Measurements from ENCODE around the gene PITPNC1. TPM values are rescaled to one million over a fixed set of nuclear protein-coding genes. Genes with fewer than 3 reads are reported as not detected.
"Not testable (repeated sequence)": the region's sequence is repeated elsewhere in the genome, so short reads cannot be mapped to it uniquely, and the experiment has no call there.

The PITPNC1 gene
- total RNA-seq, 1 experiment from 2014 or later: 6.3 TPM

- in situ Hi-C loops (cut with HindIII; ENCODE audit: low pct_unique_long_range_greater_than_20kb, low sequenced_read_pairs): no loop called here
These were observed 114.1 kb downstream of the PITPNC1 start for GRCh38 chr17:67491009-67491680.

GRCh38 chr17:67491681-67492024, 114.6 kb downstream of the PITPNC1 start:
- DNase-seq (ENCODE audit: low read depth): no peak
- in situ Hi-C loops (cut with HindIII; ENCODE audit: low pct_unique_long_range_greater_than_20kb, low sequenced_read_pairs): no loop called here

More at GRCh38 chr17:67491009-67491680, 114.1 kb downstream of the PITPNC1 start:
- DNase-seq (ENCODE audit: low read depth): peak; percentile 89

GRCh38 chr17:67492251-67492740, 115.2 kb downstream of the PITPNC1 start:
- in situ Hi-C loops (cut with HindIII; ENCODE audit: low pct_unique_long_range_greater_than_20kb, low sequenced_read_pairs): no loop called here
- DNase-seq (ENCODE audit: low read depth): no peak

- in situ Hi-C loops (cut with HindIII; ENCODE audit: low pct_unique_long_range_greater_than_20kb, low sequenced_read_pairs): no loop called here
- DNase-seq (ENCODE audit: low read depth): no peak
These were observed 115.9 kb downstream of the PITPNC1 start for GRCh38 chr17:67492824-67493517.

GRCh38 chr17:67493812-67494211, 116.7 kb downstream of the PITPNC1 start:
- no peak for DNase-seq (ENCODE audit: low read depth)
- in situ Hi-C loops (cut with HindIII; ENCODE audit: low pct_unique_long_range_greater_than_20kb, low sequenced_read_pairs): no loop called here

GRCh38 chr17:67495534-67495933, 118.5 kb downstream of the PITPNC1 start:
- DNase-seq (ENCODE audit: low read depth); in situ Hi-C loops (cut with HindIII; ENCODE audit: low pct_unique_long_range_greater_than_20kb, low sequenced_read_pairs): not testable (repeated sequence)

- no peak for DNase-seq (ENCODE audit: low read depth)
- in situ Hi-C loops (cut with HindIII; ENCODE audit: low pct_unique_long_range_greater_than_20kb, low sequenced_read_pairs): no loop called here
These were observed 119.2 kb downstream of the PITPNC1 start for GRCh38 chr17:67496286-67496685.

- no peak for DNase-seq (ENCODE audit: low read depth)
- in situ Hi-C loops (cut with HindIII; ENCODE audit: low pct_unique_long_range_greater_than_20kb, low sequenced_read_pairs): no loop called here
These were observed 122.6 kb downstream of the PITPNC1 start for GRCh38 chr17:67499685-67500084.

- in situ Hi-C loops (cut with HindIII; ENCODE audit: low pct_unique_long_range_greater_than_20kb, low sequenced_read_pairs): no loop called here
- DNase-seq (ENCODE audit: low read depth): no peak
These were observed 123.2 kb downstream of the PITPNC1 start for GRCh38 chr17:67500261-67500660.

- no peak for DNase-seq (ENCODE audit: low read depth)
- in situ Hi-C loops (cut with HindIII; ENCODE audit: low pct_unique_long_range_greater_than_20kb, low sequenced_read_pairs): no loop called here
These were observed 123.7 kb downstream of the PITPNC1 start for GRCh38 chr17:67500677-67501300.

- in situ Hi-C loops (cut with HindIII; ENCODE audit: low pct_unique_long_range_greater_than_20kb, low sequenced_read_pairs): no loop called here
- no peak for DNase-seq (ENCODE audit: low read depth)
These were observed 125.1 kb downstream of the PITPNC1 start for GRCh38 chr17:67502151-67502550.

GRCh38 chr17:67503184-67503583, 126.1 kb downstream of the PITPNC1 start:
- peak; percentile 84 for DNase-seq (ENCODE audit: low read depth)
- in situ Hi-C loops (cut with HindIII; ENCODE audit: low pct_unique_long_range_greater_than_20kb, low sequenced_read_pairs): no loop called here

- DNase-seq (ENCODE audit: low read depth): no peak
- in situ Hi-C loops (cut with HindIII; ENCODE audit: low pct_unique_long_range_greater_than_20kb, low sequenced_read_pairs): no loop called here
These were observed 126.7 kb downstream of the PITPNC1 start for GRCh38 chr17:67503739-67504138.

GRCh38 chr17:67504182-67504581, 127.1 kb downstream of the PITPNC1 start:
- in situ Hi-C loops (cut with HindIII; ENCODE audit: low pct_unique_long_range_greater_than_20kb, low sequenced_read_pairs): no loop called here
- no peak for DNase-seq (ENCODE audit: low read depth)

GRCh38 chr17:67506966-67507365, 129.9 kb downstream of the PITPNC1 start:
- DNase-seq (ENCODE audit: low read depth): no peak
- in situ Hi-C loops (cut with HindIII; ENCODE audit: low pct_unique_long_range_greater_than_20kb, low sequenced_read_pairs): no loop called here

GRCh38 chr17:67509390-67510287, 132.6 kb downstream of the PITPNC1 start:
- no peak for DNase-seq (ENCODE audit: low read depth)
- in situ Hi-C loops (cut with HindIII; ENCODE audit: low pct_unique_long_range_greater_than_20kb, low sequenced_read_pairs): no loop called here

GRCh38 chr17:67511012-67511411, 133.9 kb downstream of the PITPNC1 start:
- in situ Hi-C loops (cut with HindIII; ENCODE audit: low pct_unique_long_range_greater_than_20kb, low sequenced_read_pairs): no loop called here

GRCh38 chr17:67511804-67512203, 134.7 kb downstream of the PITPNC1 start:
- no peak for DNase-seq (ENCODE audit: low read depth)
- in situ Hi-C loops (cut with HindIII; ENCODE audit: low pct_unique_long_range_greater_than_20kb, low sequenced_read_pairs): no loop called here

More at GRCh38 chr17:67511012-67511411, 133.9 kb downstream of the PITPNC1 start:
- no peak for DNase-seq (ENCODE audit: low read depth)

All from Caki2 (cell line).